ENCODE results near the gene LIM2.

- no peak for TF ChIP-seq CTCF (conservative IDR thresholded peaks at IDR 0.05)
- no peak for TF ChIP-seq EZH2 (IDR thresholded peaks at IDR 0.05; ENCODE audit: low read depth)
These were observed 47.8 kb downstream of the LIM2 start for GRCh38 chr19:51339687-51340656.

Data from PC-9 (cell line).